ENCODE measurements around the gene CSGALNACT2.
"Not testable (repeated sequence)": the region's sequence is repeated elsewhere in the genome, so short reads cannot be mapped to it uniquely, and the experiment has no call there.

The CSGALNACT2 gene

DNA sequence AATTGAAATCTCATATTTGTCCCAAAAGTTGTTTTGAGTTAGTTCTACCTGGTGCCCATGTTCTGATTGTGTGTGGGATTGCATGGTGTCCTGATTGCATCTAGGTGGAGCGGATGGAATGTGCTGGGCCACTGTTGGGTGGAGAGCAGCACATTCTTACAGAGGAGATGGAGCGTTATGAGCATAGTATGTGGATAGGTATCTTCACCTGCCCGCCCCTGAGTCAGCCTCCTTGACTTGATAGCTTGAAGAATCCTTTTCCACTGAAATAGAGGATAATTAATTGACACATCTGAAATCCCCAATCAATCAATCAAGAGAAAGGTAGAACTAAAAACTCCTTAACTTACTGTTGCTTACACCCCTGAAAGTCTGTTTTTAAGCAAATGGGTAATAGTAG lies 45.5 kb downstream of the CSGALNACT2 start:
- in situ Hi-C loops (cut with MboI; ENCODE audit: low sequenced_read_pairs); H3K36me3 ChIP-seq (replicated peaks): not testable (repeated sequence)

DNA sequence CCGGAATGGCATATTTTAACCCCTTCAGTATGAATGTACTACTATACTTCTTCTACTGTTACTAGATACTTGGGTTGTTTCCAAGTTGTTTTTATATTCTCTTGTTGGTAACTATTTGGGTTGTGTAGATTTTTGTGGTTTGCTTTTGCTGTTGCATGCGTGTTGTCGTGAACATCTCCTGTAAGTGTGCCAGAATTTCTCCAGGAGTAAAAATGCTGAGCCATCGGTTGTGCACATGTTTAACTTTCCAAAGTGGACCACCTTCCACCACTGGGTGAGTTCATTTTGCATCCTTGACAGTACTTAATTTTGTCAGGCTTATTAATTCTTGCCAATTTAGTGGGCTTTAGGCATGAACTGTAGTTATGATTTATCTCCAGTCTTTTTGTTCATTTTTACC lies 47.9 kb downstream of the CSGALNACT2 start:
- Histone ChIP-seq H3K9me3 (no peaks in the 10 kb centered on the region), H3K4me1 (no peaks in the 10 kb centered on the region), H3K4me3 (no peak overlapping the region), H3K36me3 (replicated peaks) (0 out of 2 replicates have a peak, but pooled peaks cover 7% of the 10 kb centered on the region), H3K27me3 (ENCODE audit: low read depth) (no peaks in the 10 kb centered on the region)
- no peak for DNase-seq (ENCODE audit: low spot score in 2 of 2)
- in situ Hi-C loops (cut with MboI; ENCODE audit: low sequenced_read_pairs): no loop called here

More for the DNA sequence above, 45.5 kb downstream of the CSGALNACT2 start:
- H3K27me3 ChIP-seq (ENCODE audit: low read depth); H3K4me3 ChIP-seq; H3K4me1 ChIP-seq; H3K9me3 ChIP-seq; DNase-seq (ENCODE audit: low spot score in 2 of 2): not testable (repeated sequence)

DNA sequence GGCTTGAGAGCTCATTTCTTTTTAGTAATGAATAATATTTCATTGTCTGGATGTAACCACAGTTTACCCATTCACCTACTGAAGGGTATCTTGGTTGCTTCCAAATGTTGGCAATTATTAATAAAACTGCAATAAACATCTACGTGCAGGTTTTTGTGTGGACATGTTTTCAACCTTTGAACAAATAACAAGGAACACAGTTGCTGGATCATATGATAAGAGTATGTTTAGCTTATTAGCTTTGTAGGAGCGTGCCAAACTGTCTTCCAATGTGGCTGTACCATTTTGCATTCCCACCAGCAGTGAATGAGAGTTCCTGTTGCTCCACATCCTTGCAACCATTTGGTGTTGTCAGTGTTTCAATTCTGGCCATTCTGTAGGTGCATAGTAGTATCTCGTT lies 49.0 kb downstream of the CSGALNACT2 start:
- H3K36me3 ChIP-seq (replicated peaks): 0 out of 2 replicates have a peak, but pooled peaks cover 7% of the 10 kb centered on the region
- in situ Hi-C loops (cut with MboI; ENCODE audit: low sequenced_read_pairs): no loop called here
- no peaks in the 10 kb centered on the region for H3K4me1 ChIP-seq

GRCh38 chr10:43188702-43189101 lies 50.5 kb downstream of the CSGALNACT2 start:
- Histone ChIP-seq H3K36me3 (replicated peaks) (0 out of 2 replicates have a peak, but pooled peaks cover 7% of the 10 kb centered on the region), H3K27me3 (ENCODE audit: low read depth) (no peaks in the 10 kb centered on the region), H3K4me3 (no peak overlapping the region), H3K4me1 (no peaks in the 10 kb centered on the region), H3K9me3 (no peaks in the 10 kb centered on the region)
- no peak for DNase-seq (ENCODE audit: low spot score in 2 of 2)
- in situ Hi-C loops (cut with MboI; ENCODE audit: low sequenced_read_pairs): no loop called here

More for the DNA sequence above, 49.0 kb downstream of the CSGALNACT2 start:
- H3K27me3 ChIP-seq (ENCODE audit: low read depth): no peaks in the 10 kb centered on the region
- H3K4me3 ChIP-seq: no peak overlapping the region
- H3K9me3 ChIP-seq: no peaks in the 10 kb centered on the region
- no peak for DNase-seq (ENCODE audit: low spot score in 2 of 2)

GRCh38 chr10:43190289-43190688 lies 52.0 kb downstream of the CSGALNACT2 start:
- Histone ChIP-seq H3K36me3 (replicated peaks) (0 out of 2 replicates have a peak, but pooled peaks cover 7% of the 10 kb centered on the region), H3K4me1 (no peaks in the 10 kb centered on the region), H3K4me3 (no peak overlapping the region), H3K27me3 (ENCODE audit: low read depth) (no peaks in the 10 kb centered on the region), H3K9me3 (no peaks in the 10 kb centered on the region)
- in situ Hi-C loops (cut with MboI; ENCODE audit: low sequenced_read_pairs): no loop called here
- no peak for DNase-seq (ENCODE audit: low spot score in 2 of 2)

- H3K27me3 ChIP-seq (ENCODE audit: low read depth): no peaks in the 10 kb centered on the region
- in situ Hi-C loops (cut with MboI; ENCODE audit: low sequenced_read_pairs): no loop called here
- 0 out of 2 replicates have a peak, but pooled peaks cover 7% of the 10 kb centered on the region for H3K36me3 ChIP-seq (replicated peaks)
- no peak overlapping the region for H3K4me3 ChIP-seq
- H3K9me3 ChIP-seq: no peaks in the 10 kb centered on the region
- no peaks in the 10 kb centered on the region for H3K4me1 ChIP-seq
- DNase-seq (ENCODE audit: low spot score in 2 of 2): no peak
Observed at GRCh38 chr10:43190775-43191174, 52.5 kb downstream of the CSGALNACT2 start.

DNA sequence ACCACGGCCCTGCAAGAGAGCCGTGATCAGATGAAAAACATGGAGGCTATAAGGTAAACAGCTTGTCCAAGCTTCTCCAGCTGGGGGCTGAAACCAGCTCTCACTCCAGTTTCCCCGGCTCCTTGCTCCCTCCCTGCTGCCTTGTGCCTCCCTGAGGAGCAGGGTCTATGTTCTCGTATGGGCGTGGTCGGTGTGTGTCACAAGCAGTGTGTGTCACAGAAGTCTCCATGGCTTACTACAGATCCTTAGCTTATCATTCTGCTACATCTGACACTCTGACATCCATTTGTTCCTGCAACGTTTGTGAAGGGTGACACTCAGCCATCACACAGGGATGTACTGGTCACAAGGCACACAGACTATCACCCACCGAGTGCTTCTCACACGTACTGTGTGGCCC lies 54.6 kb downstream of the CSGALNACT2 start:
- in situ Hi-C loops (cut with MboI; ENCODE audit: low sequenced_read_pairs): no loop called here
- no peak for DNase-seq (ENCODE audit: low spot score in 2 of 2)

GRCh38 chr10:43193496-43194080 lies 55.3 kb downstream of the CSGALNACT2 start:
- DNase-seq (ENCODE audit: low spot score in 2 of 2): no peak
- Histone ChIP-seq H3K27me3 (ENCODE audit: low read depth) (no peaks in the 10 kb centered on the region), H3K4me1 (no peaks in the 10 kb centered on the region), H3K4me3 (no peak overlapping the region), H3K9me3 (no peaks in the 10 kb centered on the region), H3K36me3 (replicated peaks) (no peaks in the 10 kb centered on the region)
- in situ Hi-C loops (cut with MboI; ENCODE audit: low sequenced_read_pairs): no loop called here

More for the DNA sequence above, 54.6 kb downstream of the CSGALNACT2 start:
- Histone ChIP-seq H3K27me3 (ENCODE audit: low read depth) (no peaks in the 10 kb centered on the region), H3K4me1 (no peaks in the 10 kb centered on the region), H3K9me3 (no peaks in the 10 kb centered on the region), H3K36me3 (replicated peaks) (no peaks in the 10 kb centered on the region), H3K4me3 (no peak overlapping the region)

DNA sequence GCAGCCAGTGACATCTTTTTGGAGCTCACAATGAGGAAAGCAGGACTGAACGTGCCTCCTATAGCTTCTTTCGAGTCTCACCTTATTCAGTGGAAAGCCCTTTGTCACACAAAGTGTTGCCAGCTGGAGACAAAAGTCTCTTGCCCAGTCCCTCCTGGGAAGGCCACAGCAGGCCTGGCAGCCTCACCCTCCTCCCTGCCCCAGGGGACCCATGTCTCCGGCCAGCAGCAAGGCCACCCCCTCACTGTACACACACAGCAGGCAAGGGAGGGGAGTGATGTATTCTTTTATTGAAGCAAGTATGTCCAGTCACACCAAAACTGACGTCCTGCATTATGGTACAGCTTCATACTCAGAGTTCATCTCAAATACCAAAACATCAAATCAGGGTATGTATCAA lies 56.0 kb downstream of the CSGALNACT2 start:
- Histone ChIP-seq H3K4me3 (no peak overlapping the region), H3K9me3 (no peaks in the 10 kb centered on the region), H3K36me3 (replicated peaks) (no peaks in the 10 kb centered on the region), H3K4me1 (no peaks in the 10 kb centered on the region), H3K27me3 (ENCODE audit: low read depth) (no peaks in the 10 kb centered on the region)
- in situ Hi-C loops (cut with MboI; ENCODE audit: low sequenced_read_pairs): no loop called here
- no peak for DNase-seq (ENCODE audit: low spot score in 2 of 2)

DNA sequence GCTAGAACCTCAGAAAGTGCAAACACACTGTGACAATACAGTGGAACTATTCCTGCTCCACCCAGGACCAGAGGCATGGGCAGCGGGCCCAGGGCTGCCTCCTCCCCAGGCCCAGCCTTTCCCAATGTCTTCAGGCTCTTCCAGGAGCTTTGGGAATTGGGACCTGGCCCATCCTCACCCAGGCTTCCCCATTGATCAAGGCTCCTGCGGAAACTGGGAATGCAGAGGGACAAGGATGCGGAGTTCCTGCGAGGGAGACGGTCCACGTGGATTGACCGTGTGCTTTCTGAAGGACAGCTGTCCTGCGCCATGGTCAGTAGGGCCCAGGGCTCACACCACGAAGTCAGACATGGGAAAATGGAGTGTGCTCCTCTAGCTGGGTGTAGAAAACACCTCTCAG lies 56.6 kb downstream of the CSGALNACT2 start:
- no peak for DNase-seq (ENCODE audit: low spot score in 2 of 2)
- no peaks in the 10 kb centered on the region for H3K9me3 ChIP-seq
- H3K4me1 ChIP-seq: no peaks in the 10 kb centered on the region
- in situ Hi-C loops (cut with MboI; ENCODE audit: low sequenced_read_pairs): no loop called here
- H3K36me3 ChIP-seq (replicated peaks): no peaks in the 10 kb centered on the region
- H3K4me3 ChIP-seq: no peak overlapping the region
- no peaks in the 10 kb centered on the region for H3K27me3 ChIP-seq (ENCODE audit: low read depth)

GRCh38 chr10:43195557-43195956 lies 57.3 kb downstream of the CSGALNACT2 start:
- Histone ChIP-seq H3K4me3 (no peak overlapping the region), H3K4me1 (no peaks in the 10 kb centered on the region), H3K36me3 (replicated peaks) (no peaks in the 10 kb centered on the region), H3K9me3 (no peaks in the 10 kb centered on the region), H3K27me3 (ENCODE audit: low read depth) (no peaks in the 10 kb centered on the region)
- no peak for DNase-seq (ENCODE audit: low spot score in 2 of 2)
- in situ Hi-C loops (cut with MboI; ENCODE audit: low sequenced_read_pairs): no loop called here

- DNase-seq (ENCODE audit: low spot score in 2 of 2): no peak
- Histone ChIP-seq H3K4me3 (no peak overlapping the region), H3K36me3 (replicated peaks) (no peaks in the 10 kb centered on the region), H3K9me3 (no peaks in the 10 kb centered on the region), H3K27me3 (ENCODE audit: low read depth) (no peaks in the 10 kb centered on the region), H3K4me1 (no peaks in the 10 kb centered on the region)
- in situ Hi-C loops (cut with MboI; ENCODE audit: low sequenced_read_pairs): no loop called here
Observed at GRCh38 chr10:43196131-43196980, 58.1 kb downstream of the CSGALNACT2 start.

DNA sequence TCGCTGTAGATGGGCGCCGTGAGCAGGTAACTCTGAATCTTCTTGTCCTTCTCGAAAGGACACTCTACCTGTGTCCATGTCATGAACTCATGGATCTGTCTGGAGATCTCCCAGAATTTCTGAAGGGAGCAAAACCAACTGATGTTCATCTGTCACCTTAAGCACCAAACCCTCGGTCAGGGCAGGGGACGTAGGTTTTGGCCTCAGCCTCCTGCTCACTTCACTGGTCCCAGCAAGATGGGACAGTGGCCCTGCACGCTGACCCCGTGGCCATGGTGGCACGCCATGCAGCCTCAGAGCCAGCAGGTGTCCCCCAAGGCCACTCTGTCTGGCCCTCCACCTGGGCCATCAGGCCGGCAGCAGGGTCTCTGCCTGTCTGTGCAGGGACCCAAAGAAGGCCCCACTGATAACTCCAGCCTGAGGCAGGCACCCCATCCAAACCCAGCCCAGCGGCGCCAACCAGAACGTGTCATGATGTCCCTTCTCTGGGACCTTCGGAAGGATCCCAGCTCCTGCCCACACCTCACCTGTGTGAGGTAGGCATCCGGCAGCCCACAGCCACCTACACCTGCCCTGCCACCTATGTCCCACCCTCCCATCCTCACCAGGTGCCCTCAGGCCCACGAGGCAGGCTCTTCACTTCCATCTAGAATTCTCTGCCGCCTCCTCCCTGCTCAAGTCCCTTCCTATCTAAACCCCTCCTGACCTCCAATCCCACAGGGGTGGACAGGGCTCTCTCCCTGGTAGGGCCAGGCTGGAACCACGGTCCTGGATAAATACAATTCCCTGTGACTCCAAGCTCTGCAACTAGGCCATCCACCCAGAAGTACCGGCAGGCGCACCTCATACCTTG lies 59.0 kb downstream of the CSGALNACT2 start:
- no peaks in the 10 kb centered on the region for H3K36me3 ChIP-seq (replicated peaks)
- no peaks in the 10 kb centered on the region for H3K4me1 ChIP-seq
- no peaks in the 10 kb centered on the region for H3K27me3 ChIP-seq (ENCODE audit: low read depth)
- in situ Hi-C loops (cut with MboI; ENCODE audit: low sequenced_read_pairs): no loop called here
- no peak overlapping the region for H3K4me3 ChIP-seq
- no peaks in the 10 kb centered on the region for H3K9me3 ChIP-seq
- DNase-seq (ENCODE audit: low spot score in 2 of 2): no peak

All from HAP-1 (cell line).